COLO668 (cell line): ENCODE results near the gene GNB2.
"Not testable (repeated sequence)": the region's sequence is repeated elsewhere in the genome, so short reads cannot be mapped to it uniquely, and the experiment has no call there.

Experiments used
- DNase-seq: peaks from one replicate; lab custom pipeline; 2025; ENCODE audit not compliant: unreplicated experiment; lab: John Stamatoyannopoulos, UW

The GNB2 gene

DNA sequence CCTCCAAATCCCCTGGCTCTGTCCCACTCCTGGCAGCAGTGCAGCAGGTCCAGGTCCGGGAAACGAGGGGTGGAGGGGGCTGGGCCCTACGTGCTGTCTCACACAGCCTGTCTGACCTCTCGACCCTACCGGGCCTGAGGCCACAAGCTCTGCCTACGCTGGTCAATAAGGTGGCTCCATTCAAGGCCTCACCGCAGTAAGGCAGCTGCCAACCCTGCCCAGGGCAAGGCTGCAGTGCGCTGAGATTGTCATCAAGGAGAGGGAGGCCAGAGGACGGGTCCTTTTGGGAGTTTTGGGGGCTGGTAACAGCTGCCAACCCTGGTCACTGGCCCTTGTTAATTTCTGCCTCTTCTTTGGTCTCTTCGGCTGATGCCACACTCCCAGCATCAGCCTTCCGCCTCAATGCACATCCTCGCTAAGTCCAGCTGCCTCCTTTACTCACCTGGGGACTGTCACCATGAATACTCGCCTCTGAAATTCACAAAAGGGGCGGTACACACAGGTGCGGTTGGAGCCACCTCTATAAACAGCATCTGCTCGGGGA, 50.3 kb downstream of the GNB2 start:
- DNase-seq = no peak

DNA sequence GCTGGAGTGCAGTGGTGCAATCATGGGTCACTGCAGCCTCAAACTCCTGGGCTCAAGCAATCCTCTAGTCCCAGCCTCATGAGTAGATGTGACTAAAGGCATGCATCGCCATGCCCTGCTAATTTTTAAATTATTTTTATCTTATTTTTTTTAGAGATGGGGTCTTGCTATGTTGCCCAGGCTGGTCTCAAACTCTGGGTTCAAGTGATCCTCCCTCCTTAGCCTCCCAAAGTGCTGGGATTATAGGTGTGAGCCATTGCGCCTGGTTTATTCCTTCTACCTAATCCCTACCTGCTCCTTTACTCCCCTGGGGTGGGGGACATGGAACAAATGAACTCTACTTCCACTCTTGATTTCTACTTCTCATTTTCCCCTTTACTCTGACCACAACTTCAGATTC, 50.8 kb downstream of the GNB2 start:
- not testable (repeated sequence) for DNase-seq

DNA sequence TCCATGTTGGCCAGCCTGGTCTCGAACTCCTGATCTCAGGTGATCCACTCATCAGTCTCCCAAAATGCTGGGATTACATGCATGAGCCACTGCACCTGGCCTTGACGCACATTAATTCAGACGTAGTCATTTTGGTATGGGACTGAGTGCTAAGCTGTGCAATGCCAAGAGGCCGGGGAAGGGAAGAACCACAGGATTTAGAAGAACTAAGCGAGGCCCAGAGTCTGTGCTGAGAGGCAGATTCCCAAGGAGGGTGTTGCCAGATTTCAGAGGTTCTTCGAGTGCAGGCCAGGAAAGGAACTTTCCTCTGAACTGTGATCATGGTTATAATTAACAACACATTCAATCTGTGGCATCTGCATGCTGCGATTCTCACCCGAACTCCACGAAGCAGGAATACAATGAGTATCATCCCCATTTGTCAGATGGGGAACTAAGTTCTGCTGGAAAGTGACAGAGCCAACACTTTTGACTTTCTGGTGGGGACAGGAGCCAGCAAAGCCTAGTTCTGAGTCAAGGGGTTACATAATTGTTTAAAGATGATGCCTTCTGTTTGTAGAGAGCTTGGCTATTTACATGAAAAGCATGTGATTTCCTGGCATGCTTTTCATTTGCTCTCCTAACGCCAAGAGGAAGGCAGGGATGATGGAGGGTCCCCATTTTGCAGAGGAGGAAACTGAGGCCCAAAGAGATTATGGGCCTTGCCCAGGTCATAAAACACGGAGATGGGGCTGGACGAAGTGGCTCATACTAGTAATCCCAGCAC, 53.6 kb downstream of the GNB2 start:
- no peak for DNase-seq

- no peak for DNase-seq
These were observed 54.7 kb downstream of the GNB2 start for GRCh38 chr7:100728196-100728595.
